ENCODE measurements around the gene HHIPL1. TPM values are rescaled to one million over a fixed set of nuclear protein-coding genes. Genes with fewer than 3 reads are reported as not detected.

The HHIPL1 gene
- total and polyA plus RNA-seq, 2 of the 8 experiments (the other 6 are each of a cell fraction or from before 2014, with no cell fraction given): 1.5 to 2.6 TPM

- Histone ChIP-seq H3K23me2 (ENCODE audit: low read depth, low read length) (peaks cover 3% of the 10 kb centered on the region; the same call in 1 of the 2 replicates), H3K27ac (ENCODE audit: low read depth, low read length) (no peak overlapping the region), H3K18ac (ENCODE audit: extremely low read depth, low read length) (no peak overlapping the region), H3K9me3 (ENCODE audit: insufficient read depth in 2 of 2, low read depth in 1 of 2, low read length in 1 of 2) (no peaks in the 10 kb centered on the region), H3K27me3 (replicated peaks in 1 of 4; ENCODE audit: control insufficient read depth in 3 of 4, extremely low read depth in 1 of 4, insufficient read depth in 3 of 4, low read length in 3 of 4) (no peaks in the 10 kb centered on the region), H3K4ac (replicated peaks; ENCODE audit: insufficient read length, low read depth, low read length) (no peak overlapping the region), H3K79me1 (ENCODE audit: low read depth, low read length) (no peaks in the 10 kb centered on the region), H3K4me1 (replicated peaks in 1 of 4; ENCODE audit: control insufficient read depth in 3 of 4, insufficient read depth in 4 of 4, low read length in 3 of 4) (peaks cover 0 to 6% (median 5%) of the 10 kb centered on the region in 4 experiments; a peak in 6 of 7 replicates), H3K23ac (ENCODE audit: insufficient read length) (no peak overlapping the region), H2BK15ac (ENCODE audit: low read length) (0 out of 2 replicates have a peak overlapping the region, but pooled peaks have one; percentile 10), H3K4me3 (ENCODE audit: extremely low read depth in 1 of 4, insufficient read depth in 2 of 4, low read depth in 3 of 4, low read length in 4 of 4) (no peak overlapping the region), H2AK5ac (ENCODE audit: low read depth, low read length) (no peak overlapping the region), H4K91ac (replicated peaks; ENCODE audit: insufficient read length, low read length) (no peak overlapping the region), H4K20me1 (replicated peaks in 1 of 2; ENCODE audit: control insufficient read depth in 1 of 2, insufficient read depth in 2 of 2, low read length in 2 of 2) (no peaks in the 10 kb centered on the region), H2AFZ (ENCODE audit: low read length) (no peak overlapping the region), H4K8ac (ENCODE audit: extremely low read depth, insufficient read depth, low read length) (no peak overlapping the region), H2BK12ac (ENCODE audit: low read depth, low read length) (no peak overlapping the region), H3K36me3 (ENCODE audit: control insufficient read depth in 2 of 4, insufficient read depth in 4 of 4, low read length in 3 of 4) (no peaks in the 10 kb centered on the region), H3K79me2 (ENCODE audit: control insufficient read depth in 1 of 2, insufficient read depth in 2 of 2, low read length in 2 of 2) (no peaks in the 10 kb centered on the region), H3K9ac (replicated peaks in 1 of 4; ENCODE audit: extremely low read depth in 1 of 4, low read depth in 3 of 4, low read length in 3 of 4) (no peak overlapping the region), H2BK120ac (replicated peaks; ENCODE audit: low read depth, low read length) (no peak overlapping the region), H3K4me2 (ENCODE audit: insufficient read depth in 1 of 2, low read depth in 2 of 2, low read length in 2 of 2) (no peak overlapping the region), H2BK20ac (ENCODE audit: low read length) (no peak overlapping the region), H3K56ac (replicated peaks; ENCODE audit: insufficient read length, low read depth, low read length) (no peak overlapping the region), H3K14ac (ENCODE audit: insufficient read length) (no peak overlapping the region), H2BK5ac (ENCODE audit: low read depth, low read length) (no peak overlapping the region), H4K5ac (ENCODE audit: insufficient read length, low read depth, low read length) (no peak overlapping the region)
- FAIRE-seq (no peak), DNase-seq (ENCODE audit: low read depth in 1 of 2, low spot score in 2 of 2) (peak in 1 of 2 experiments; percentile 38)
- 92% methylated on average over 11 of the region's 11 CpGs; no CpG with 5 or more reads in 1 of the 2 experiments for WGBS, 2 experiments (ENCODE audit: extremely low coverage in 1 of 2, insufficient coverage in 1 of 2, insufficient read length in 1 of 2, insufficient replicate concordance in 2 of 2, low coverage in 1 of 2, low lambda C conversion rate in 2 of 2, missing lambda C conversion rate in 1 of 2)
- ChIA-PET POLR2A (ENCODE audit: partially characterized antibody) (interaction anchor here (1.1 kb wide), 1 partner anchor 9 kb away, joined by 3 read pairs; no protein-coding TSS in a partner anchor), CTCF (ENCODE audit: partially characterized antibody) (interaction anchor here (0.9 to 4.9 kb wide), 15 partner anchors 8 to 296 kb away, joined by 3 to 36 read pairs (median 7); no protein-coding TSS in a partner anchor)
- TF ChIP-seq MAX (IDR thresholded peaks at IDR 0.05): no peak
- no peak for TF ChIP-seq BACH1 (IDR thresholded peaks at IDR 0.05; ENCODE audit: low read length)
- TF ChIP-seq CHD2 (IDR thresholded peaks at IDR 0.05; ENCODE audit: low read length): no peak
- TF ChIP-seq SRF (IDR thresholded peaks at IDR 0.05; ENCODE audit: low read depth, low read length): no peak
- TF ChIP-seq YY1 (IDR thresholded peaks at IDR 0.05; ENCODE audit: low read depth, low read length): no peak
- TF ChIP-seq RBBP5 (IDR thresholded peaks at IDR 0.05; ENCODE audit: borderline replicate concordance, low read depth, low read length): no peak
- no peak for TF ChIP-seq CREB1 (IDR thresholded peaks at IDR 0.05)
- TF ChIP-seq ATF3 (IDR thresholded peaks at IDR 0.05; ENCODE audit: insufficient read depth, low read depth, low read length): no peak
- TF ChIP-seq POU5F1 (IDR thresholded peaks at IDR 0.05; ENCODE audit: low read depth, low read length): no peak
- TF ChIP-seq EGR1 (IDR thresholded peaks at IDR 0.05; ENCODE audit: borderline replicate concordance, low read depth, low read length): no peak
- TF ChIP-seq RXRA (IDR thresholded peaks at IDR 0.05; ENCODE audit: insufficient read depth, low read depth, low read length): no peak
- TF ChIP-seq POLR2A (IDR thresholded peaks at IDR 0.05; ENCODE audit: control extremely low read depth in 1 of 2, low read depth in 2 of 2, low read length in 2 of 2): no peak
These were observed 44.6 kb downstream of the HHIPL1 start for GRCh38 chr14:99689266-99690236.

Measured in H1 (cell line).